Activated CD8-positive, alpha-beta memory T cell treated with anti-CD3 and anti-CD28 coated beads, Interleukin-2, amount 50 U/mL, for 24 hours (primary cell): ENCODE data around the gene ZNRF1.
"Not testable (repeated sequence)": the region's sequence is repeated elsewhere in the genome, so short reads cannot be mapped to it uniquely, and the experiment has no call there.

Experiments
- DNase-seq: peaks from one replicate; pipeline ENCODE4 v3.0.0-alpha.2; 2020; ENCODE audit errors: extremely low read depth

The ZNRF1 gene

DNA sequence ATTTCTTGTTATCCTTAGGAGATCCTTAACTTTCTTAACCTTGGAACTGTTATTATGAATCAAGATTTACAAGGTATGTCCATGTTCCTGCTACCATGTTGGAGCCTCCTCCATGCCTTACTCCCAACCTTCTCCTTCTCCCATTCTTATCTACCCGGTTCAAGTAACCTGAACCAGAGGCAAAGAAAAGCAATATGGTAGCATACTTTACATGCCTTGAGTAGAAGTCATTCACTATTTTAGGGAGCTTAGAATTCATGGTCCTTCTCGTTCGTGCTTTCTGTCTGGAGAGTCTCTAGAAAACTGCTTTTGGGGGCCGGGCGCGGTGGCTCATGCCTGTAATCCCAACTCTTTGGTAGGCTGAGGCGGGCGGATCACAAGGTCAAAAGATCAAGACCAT is 80.1 kb downstream of the ZNRF1 start:
- DNase-seq: no peak

DNA sequence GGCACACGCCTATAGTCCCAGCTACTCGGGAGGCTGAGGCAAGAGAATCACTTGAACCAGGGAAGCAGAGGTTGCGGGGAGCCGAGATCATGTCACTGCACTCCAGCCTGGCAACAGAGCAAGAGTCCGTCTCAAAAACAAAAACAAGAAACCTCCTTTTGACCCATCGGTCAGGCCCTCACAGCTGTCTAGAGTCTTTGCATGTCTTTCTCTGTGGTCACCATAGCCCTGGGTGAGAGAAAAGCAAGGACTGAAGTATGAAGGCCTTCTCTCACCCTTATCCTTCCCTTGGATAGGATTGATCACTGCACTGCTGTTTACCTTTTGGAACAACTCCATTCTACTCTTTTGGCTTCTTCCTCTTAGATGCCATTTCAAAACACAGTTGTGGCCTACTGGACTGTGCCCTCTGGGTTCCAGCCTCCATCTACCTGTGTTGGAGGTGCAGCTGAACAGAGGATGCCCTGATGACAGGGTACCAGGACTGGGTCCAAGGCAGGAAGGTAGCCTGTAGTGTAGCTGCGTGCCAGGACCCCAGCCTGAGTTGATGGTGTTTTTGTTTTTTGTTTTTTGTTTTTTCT is 80.6 kb downstream of the ZNRF1 start:
- DNase-seq: no peak

DNA sequence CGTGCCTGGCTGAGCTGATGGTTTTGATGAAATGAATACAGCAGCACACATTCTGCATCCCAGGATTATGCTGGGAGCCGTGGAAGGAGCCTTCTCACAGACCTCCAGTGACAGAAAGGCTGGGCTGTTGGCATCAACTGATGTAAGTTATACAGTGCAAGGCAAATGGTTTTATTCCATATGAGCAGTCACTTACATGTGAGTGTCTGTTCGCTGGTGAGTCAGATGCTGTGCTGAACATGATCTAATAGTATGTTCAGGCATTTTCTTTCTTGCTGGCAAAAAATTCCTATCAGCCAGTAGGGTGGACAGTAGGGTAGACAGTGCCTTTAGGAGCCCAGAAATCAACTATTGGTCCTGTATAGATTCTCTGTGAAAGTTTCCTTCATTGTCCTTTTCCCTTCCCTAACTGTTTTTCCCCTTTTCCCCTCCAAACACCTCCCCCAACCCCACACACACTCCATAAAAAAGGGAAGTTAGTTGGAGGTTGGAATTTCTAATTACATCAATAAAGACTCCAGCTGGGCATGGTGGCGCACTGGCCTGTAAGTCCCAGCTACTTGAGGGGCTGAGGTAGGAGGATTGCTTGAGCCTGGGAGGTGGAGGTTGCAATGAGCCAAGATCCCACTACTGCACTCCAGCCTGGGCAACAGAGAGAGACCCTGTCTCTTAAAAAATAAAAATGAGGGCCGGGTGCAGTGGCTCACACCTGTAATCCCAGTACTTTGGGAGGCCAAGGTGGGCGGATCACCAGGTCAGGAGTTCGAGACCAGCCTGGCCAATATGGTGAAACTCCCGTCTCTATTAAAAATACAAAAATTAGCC is 81.6 kb downstream of the ZNRF1 start:
- DNase-seq: no peak

DNA sequence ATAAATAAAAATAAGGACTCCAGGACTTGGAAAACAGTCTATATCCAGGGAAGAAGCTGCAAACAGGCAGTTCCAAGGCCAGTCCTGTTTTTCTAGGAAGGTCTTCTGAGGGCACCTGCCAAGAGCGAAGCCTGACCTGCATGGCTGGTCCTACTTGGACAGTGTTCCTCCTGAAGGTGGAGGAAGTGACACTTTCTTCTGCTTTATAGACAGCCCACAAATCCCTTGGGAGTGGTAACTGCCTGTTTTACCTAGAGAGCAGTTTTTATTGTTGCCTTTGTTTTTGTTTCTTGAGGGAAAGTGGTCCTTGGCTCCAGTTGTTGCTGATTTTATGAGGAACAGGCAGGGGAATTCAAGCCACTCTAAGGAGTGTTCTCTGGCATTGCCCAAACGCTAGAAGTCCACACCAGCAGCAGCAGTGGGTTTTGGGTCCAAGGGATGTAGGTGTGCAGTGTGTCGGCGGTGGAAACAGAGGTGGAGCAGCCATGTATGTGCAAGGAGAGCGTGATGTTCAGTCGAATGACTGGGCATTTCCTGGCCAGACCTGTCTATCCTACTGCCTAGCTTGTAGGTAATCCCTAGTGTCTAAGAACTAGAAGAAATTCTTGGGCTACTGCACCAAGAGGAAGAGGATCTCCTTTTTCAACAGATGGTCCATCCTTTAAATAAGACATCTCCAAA is 82.5 kb downstream of the ZNRF1 start:
- DNase-seq: no peak

DNA sequence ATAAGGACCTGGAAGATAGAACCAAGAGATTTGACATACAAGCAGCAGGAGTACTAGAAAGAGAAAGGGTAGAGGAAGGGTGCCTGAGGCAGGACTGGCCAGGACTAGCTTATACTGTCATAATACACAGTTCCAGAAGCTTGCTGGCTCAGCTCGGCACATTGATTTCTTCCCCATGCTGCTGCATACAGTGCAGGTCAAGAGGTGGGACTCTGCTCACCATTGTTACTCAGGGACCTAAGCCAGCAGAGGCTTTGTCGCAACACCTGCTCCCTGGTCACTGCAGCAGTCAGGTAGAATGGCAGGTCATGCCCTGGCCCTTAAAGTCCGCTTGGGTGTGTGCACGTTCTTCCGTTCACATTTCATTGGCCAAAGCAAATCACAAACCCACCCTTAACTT is 85.0 kb downstream of the ZNRF1 start:
- no peak for DNase-seq

DNA sequence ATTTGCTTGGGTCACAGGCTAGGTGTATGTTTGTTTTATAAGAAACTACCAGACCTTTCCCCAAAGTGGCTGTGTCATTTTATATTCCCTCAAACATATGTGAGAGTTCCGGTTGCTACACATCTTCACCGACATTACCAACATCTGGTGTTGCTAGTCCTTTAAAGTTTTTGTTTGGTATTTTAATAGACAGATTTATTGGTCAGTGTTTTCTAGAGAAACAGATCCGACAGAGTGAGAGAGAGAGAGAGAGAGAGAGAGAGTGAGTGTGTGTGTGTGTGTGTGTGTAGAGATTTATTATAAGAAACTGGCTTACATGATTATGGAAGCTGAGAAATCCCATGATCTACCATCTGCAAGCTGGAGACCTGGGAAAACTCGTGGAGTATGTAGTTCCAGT is 86.7 kb downstream of the ZNRF1 start:
- no peak for DNase-seq

DNA sequence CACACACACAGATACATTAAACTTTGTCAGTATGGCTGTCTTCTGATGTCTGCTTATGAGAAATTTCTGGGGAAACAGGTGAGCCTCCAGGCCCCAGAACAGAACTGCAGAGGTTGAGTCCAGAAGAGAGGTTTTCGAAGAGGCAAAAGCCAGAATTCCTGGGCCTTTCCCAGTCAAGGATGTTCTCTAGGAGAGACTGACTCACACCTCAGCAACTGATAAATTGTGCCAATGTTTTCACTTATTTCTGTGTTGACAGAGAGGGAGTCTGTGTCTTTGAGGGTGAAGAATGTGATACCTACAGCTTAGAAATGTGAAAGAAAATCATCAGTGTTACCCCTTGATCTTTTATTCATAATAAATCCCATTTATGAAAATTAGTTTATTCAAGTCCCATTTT is 87.5 kb downstream of the ZNRF1 start:
- DNase-seq: no peak

DNA sequence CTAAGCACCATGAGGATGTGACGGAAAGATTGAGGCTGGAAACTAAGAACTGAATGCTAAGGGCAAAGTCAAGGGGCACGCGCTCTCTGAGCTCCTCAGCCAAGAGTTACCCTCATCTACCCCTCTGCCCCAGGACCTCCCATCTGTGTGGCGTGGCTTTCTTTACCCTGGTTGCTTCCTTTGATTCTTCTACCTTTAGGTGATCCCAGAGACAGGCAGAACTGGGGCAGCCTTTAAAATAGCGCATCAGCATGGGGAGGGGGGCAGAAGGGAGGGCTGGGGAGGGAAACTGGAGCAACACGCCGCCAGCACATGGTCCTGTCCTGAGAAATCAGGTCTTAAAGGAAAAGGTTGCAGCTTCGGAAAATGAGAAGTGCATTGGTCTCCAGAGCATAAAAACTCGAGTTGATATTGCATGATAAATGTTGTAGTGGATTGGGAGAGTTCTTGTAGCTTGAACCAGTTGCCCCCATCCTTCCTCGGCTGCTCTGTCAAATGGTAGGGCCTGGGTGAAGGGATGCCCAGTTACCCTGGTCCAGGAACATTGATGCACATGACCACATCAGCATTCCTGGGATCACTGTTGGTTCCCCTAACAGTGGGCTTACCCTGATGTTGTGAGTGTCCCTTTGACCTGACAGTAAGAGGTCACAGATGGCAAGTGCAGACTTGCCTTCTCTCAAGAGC is 88.0 kb downstream of the ZNRF1 start:
- no peak for DNase-seq

DNA sequence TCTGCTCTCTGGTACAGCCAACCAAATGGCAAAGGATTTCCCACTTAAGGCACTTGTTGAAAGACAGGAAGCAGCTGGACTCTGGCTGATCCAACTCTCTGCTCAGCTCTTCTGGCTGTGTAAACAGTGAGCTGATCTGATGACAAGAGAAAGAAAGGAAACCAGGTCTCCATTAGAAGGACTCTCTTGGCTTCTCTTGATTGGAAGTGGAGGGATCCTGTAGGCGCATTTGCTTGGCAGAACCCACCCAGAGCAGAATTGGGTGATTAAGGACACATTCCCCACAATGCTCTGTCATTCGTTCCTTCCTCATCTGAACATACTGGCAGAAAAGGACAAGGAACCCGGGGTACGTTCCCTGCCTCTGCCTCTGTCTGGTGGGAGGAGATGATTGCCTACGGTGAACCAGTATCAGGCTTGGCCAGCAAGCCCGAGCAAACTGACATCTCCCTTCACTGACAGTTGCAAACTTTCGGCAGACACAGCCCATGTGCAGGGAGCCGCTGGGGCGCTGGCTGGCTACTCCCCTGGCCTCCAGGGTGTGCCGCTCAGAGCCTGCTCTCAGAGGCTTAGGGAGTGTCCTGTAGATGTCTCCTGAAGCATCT is 88.7 kb downstream of the ZNRF1 start:
- DNase-seq: no peak

DNA sequence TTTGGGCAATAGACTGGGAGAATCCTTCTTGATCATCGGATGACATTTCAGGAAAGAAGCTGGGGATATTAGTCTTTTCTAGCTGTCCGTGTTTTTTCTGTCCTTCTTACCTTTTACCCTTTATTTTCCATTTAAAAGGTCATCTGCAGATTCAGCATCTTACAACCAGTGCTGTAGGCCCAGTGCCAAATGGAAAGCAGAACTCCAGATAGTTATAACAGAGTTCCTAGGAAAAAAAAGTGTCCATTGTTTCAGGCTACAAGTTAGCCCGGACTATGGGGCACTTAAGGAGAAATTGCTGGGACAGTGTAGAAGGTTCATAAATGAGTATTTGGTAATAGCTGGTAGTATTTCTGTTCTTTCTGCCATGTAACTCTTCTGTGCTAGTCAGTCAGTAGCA is 89.4 kb downstream of the ZNRF1 start:
- DNase-seq: no peak

DNA sequence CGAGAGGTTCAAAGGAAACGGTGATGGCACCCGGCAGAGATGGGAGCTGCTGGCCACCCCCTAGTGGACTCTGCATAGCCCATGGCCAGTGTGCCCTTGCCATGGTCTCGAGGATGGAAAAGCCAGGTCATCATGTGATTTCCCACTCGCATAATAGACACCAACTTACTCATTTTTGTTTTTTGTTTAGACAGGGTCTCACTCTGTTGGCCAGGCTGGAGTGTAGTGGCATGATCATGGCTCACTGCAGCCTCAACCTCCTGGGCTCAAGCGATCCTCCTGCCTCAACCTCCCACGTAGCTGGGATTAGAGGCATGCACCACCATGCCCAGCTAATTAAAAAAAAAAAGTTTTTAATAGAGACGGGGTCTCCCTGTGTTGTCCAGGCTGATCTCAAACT is 90.1 kb downstream of the ZNRF1 start:
- DNase-seq: no peak

DNA sequence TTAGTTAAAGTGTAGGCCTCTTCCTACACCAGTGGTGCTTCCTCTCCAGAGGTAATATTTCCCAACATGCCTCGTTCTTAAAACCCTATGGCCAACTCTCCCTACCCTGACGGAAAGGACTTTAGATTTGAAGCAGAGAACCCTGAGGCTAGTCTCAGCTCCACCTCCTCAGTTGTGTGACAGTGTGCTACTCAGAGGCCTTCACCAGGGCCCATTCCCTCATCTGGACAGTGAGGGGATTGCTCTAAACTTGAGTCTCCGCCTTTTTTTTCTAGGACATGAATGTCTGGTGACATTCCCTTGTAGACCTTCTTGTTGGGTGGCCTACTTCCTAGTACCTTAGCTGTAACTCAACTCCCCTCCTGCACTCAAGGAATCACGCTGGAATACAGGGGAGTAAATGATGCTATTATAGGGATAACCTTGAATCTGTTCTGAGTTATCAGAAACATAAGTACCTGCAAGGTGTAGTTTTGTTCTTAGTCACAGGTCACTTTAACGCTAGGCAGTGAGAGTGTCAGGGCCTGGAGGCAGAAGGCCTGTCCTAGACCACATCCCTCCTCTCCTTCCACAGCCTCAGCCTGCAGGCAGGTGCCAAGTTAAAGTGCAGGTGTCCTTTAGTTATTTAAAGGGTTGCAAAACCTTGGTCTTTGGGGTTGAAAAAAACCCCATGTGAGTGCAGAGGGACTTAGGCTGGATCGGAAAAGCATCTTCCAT is 90.8 kb downstream of the ZNRF1 start:
- no peak for DNase-seq

DNA sequence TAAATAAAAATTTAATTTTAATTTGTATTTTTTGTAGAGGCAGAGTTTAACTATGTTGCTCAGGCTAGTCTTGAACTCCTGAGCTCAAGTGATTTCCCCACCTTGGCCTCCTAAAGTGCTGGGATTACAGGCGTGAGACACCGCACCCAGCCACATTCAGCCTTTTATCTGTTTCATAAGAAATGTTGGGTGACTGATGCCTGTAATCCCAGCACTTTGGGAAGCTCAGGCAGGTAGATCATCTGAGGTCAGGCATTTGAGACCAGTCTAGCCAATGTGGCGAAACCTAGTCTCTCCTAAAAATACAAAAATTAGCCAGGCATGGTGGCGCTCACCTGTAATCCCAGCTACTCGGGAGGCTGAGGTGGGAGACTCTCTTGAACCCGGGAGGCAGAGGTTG is 92.1 kb downstream of the ZNRF1 start:
- not testable (repeated sequence) for DNase-seq

DNA sequence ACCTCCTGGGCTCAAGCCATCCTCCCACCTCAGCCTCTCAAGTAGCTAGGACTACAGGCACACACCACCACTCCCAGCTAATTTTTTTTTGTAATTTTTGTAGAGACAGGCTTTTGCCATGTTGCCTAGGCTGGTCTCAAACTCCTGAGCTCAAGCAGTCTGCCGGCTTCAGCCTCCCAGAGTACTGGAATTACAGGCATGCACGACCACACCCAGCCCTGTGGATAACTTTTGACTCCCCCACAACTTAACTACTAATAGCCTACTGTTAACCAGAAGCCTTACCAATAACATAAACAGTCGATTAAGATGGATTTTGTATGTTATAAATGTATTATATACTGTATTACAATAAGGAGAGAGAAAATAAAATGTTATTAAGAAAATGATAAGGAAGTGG is 92.8 kb downstream of the ZNRF1 start:
- not testable (repeated sequence) for DNase-seq

DNA sequence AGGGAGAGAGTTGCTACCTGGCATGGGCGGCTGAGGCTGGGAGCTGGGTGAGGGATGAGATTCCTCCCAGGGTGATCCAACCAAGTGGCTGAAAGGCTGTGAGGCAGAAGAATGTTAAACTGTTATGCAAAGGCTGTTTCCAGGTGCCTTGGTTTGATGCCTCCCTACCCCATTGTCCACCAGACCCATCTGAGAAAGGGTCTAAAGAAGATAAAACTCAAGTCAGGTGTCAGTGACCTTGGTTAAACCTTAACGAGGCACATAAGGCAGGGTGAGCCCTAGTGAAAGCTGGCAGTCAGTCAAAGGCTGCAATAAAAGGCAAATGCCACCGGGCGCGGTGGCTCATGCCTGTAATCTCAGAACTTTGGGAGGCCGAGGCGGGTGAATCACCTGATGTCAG is 94.0 kb downstream of the ZNRF1 start:
- no peak for DNase-seq

DNA sequence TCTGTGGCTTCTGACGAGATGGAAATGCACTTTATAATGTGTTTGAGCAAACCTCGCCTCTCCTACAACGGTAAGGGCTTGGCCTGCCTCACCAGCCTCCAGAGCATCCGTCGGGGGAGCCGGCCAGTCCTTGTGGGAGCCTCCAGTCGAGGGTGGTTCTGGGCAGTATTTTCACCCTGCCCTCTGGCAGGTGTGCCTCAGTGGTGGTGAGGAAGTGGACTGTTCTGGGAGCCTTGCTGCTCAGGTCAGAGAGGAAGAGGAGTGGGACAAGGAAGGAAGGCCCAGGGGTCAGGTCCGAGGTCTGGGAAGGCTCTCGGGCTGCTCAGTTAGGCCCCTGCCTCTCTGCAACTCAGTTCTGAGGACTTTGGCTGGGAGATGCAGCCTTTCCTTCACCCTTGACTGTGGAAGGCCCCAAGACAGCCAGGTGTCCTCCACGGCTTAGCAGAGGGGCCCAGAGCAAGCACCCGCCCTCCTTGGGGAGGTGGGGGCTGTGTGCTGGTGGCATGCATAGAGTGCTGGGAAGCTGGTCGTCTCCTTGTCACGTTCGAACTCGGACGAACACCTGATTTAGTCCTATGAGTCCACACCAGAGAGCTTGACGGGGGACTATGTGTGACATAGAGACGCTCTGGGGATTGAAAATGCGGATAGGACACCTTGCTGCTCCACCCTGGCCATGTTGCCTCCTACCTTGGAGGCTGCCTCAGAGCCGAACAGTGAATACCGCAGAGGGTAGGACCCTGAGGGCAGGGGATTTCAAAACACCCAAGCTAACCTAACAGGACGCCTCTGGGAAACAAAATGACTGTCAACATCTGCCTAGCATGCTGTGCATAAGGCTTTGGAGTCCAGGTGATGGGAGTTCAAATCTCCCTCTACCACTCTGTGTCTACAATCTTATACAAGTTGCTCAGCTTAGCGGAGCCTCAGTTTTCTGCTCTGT is 95.0 kb downstream of the ZNRF1 start:
- no peak for DNase-seq

DNA sequence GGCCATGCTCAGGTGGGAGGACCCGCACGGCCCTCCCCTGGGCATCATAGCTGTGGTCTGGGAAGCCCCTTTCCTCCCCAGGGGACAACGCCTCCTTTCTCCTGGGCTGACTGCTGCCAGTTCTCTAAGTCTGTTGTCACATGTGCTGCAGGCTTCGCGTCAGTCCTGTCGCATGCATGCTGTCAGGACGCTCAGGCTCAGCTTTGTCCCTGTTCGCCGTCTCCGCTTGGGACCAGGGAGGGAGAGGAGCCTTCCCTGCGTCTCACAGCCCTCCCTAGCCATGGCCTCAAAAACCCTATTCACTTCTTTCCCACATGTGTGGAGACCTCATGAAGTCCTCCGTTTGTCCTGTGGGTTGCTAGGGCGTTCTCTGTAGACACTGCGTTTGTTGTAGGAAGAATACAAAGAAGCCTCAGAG is 96.4 kb downstream of the ZNRF1 start:
- DNase-seq: no peak

DNA sequence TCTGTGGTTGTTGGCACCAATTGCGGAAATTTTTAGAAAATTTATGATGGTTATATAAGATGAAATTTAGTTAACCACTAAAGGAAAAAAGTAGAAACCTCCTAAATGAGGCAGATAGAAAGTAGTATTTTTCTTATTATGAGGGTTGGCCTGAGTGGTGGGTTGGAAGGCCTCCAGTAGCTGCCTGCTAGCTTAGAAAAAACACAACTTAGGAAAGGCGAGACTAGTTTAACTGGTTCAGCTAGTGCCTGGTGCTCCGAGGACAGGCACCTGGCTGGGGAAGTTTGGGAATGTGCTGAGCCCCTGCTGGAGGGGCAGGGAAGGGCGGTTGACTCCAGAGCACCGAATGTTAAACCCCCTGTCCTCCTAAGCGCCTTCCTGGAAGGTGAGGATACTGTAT is 97.8 kb downstream of the ZNRF1 start:
- no peak for DNase-seq

DNA sequence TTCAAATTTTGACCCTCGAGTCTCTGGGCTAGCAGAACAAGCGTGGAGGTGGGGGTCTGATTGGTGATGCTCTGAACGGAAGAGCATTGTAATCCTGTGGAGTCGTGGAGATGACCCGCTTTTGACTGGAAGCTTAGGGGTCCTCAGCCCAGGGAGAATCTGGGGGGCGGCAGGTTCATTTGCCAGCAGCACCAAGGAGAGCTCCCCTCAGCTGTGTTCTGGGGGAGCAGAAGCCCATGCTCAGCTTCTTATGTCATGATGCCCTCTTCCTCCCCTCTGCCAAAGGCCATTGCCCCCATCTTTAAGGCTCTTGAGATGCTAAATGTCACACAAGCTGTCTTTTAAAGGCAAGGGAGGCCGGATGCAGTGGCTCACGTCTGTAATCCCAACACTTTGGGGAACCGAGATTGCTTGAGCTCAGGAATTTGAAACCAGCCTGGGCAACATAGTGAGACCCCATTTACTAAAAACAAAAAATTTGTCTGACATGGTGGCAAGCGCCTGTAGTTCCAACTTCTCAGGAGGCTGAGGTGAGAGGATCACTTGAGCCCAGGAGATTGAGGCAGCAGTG is 98.5 kb downstream of the ZNRF1 start:
- DNase-seq: no peak
